Activated naive CD4-positive, alpha-beta T cell treated with anti-CD3 and anti-CD28 coated beads for 36 hours (primary cell): ENCODE measurements around the gene ANK3. TPM values are rescaled to one million over a fixed set of nuclear protein-coding genes. Genes with fewer than 3 reads are reported as not detected.

Experiments
- CTCF ChIA-PET: fragments of 350-600 bp; sonication (Branson Sonifier 250); formaldehyde crosslinking; loops from one replicate; lab custom pipeline; 2021; ENCODE audit warnings: antibody characterized with exemption; lab: Charles Lee
- DNase-seq: peaks from one replicate; pipeline ENCODE4 v3.0.0-alpha.2; 2020
- H3K27ac Mint-ChIP-seq: one replicate; pipeline ENCODE4 v1.8.0; 2021; ENCODE audit warnings: mild to moderate bottlenecking, mixed read lengths
- H3K27me3 Mint-ChIP-seq: one replicate; pipeline ENCODE4 v1.8.0; 2021; ENCODE audit warnings: low read depth, mixed read lengths
- H3K36me3 Mint-ChIP-seq: one replicate; pipeline ENCODE4 v1.8.0; 2021; ENCODE audit warnings: low read depth, mixed read lengths
- H3K4me1 Mint-ChIP-seq: one replicate; pipeline ENCODE4 v1.8.0; 2021; ENCODE audit warnings: low read depth, mixed read lengths
- H3K4me3 Mint-ChIP-seq: one replicate; pipeline ENCODE4 v1.8.0; 2021; ENCODE audit warnings: mild to moderate bottlenecking, moderate library complexity, mixed read lengths
- H3K9me3 Mint-ChIP-seq: one replicate; pipeline ENCODE4 v1.8.0; 2021; ENCODE audit warnings: mixed read lengths
- intact Hi-C: fragments of 100-400 bp; cut with micrococcal nuclease; formaldehyde crosslinking; loops from one replicate; pipeline ENCODE4 v1.15.1; 2023
- total RNA-seq, 2 experiments: library from RNA; stranded (reverse); gene quantifications; one replicate each; pipeline ENCODE4 v1.2.3, GENCODE V29; 2021

Gene ANK3
- total RNA-seq, 2 experiments from 2014 or later, result 11.2 to 13.0 TPM

DNA sequence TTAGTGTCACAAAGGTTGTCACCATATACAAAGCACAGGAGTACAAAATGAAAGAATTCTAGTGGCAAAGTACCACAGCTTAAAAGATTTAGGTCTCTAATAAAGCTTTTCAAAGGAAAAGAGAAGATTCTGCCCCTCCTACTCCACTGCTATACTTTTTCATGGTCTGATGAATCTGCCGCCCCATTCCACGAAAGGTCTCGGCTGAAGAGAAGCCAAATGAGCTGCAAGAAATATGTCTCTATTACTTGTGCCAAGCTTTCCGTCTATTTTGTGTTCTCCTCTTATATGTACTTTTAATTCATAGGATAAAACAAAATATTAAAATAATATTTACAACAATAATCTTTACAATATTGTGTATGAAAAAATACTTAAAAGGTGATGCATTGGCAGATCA, 222.6 kb downstream of the ANK3 start:
- intact Hi-C loops, result no loop called here
- no peak overlapping the region for H3K27ac Mint-ChIP-seq
- CTCF ChIA-PET, result interaction anchor here (0.6 kb wide), 1 partner anchor 481 kb away, joined by 3 read pairs; no protein-coding TSS in a partner anchor
- no peak overlapping the region for H3K4me3 Mint-ChIP-seq
- H3K36me3 Mint-ChIP-seq, result peaks cover 6% of the 10 kb centered on the region
- no peaks in the 10 kb centered on the region for H3K27me3 Mint-ChIP-seq
- H3K4me1 Mint-ChIP-seq, result no peaks in the 10 kb centered on the region
- peaks cover 1% of the 10 kb centered on the region for H3K9me3 Mint-ChIP-seq
- no peak for DNase-seq

DNA sequence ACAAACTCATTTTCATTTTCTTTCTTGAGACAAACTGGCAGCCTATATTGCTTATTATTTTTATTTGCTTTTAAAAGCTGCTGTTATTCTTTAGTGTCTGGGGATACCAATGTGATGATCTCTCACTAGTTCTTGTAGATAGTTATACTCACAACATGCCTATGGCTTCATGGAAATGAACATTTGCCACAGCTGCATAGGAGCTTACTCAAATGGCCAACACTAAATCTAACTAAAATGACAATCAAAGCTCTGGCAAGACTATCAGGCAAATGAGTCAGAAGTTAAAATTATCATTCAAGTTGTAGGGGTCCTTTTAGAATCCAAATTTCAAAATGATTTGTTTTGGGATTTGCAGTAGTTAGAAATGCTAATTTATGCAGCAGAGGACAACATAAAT, 225.9 kb downstream of the ANK3 start:
- DNase-seq, result no peak
- CTCF ChIA-PET, result interaction anchor here (0.7 kb wide), 1 partner anchor 962 kb away, joined by 3 read pairs; no protein-coding TSS in a partner anchor
- Mint-ChIP-seq H3K27ac (no peak overlapping the region), H3K27me3 (no peaks in the 10 kb centered on the region), H3K9me3 (peaks cover 1% of the 10 kb centered on the region), H3K4me1 (no peaks in the 10 kb centered on the region), H3K36me3 (peaks cover 5% of the 10 kb centered on the region), H3K4me3 (no peak overlapping the region)
- intact Hi-C loops, result no loop called here

DNA sequence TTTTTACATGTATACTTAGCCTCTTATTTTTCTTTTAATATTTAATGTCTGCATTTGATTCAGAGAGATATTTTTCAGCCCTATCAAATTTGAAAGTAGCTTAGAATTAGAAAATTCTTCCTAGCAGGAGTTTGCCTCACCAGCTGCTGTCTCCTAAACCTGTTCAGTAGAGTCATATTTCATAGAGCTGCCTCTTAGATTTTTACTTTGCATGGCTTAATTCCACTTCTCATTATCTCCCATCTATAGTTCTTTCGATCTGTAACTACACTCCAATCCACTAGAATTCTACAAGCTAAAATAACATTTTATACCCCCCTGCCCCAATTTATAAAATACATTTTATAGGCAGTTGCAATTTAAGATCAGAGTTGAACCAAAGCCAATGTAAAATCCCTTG, 227.0 kb downstream of the ANK3 start:
- no peak for DNase-seq
- H3K4me1 Mint-ChIP-seq, result no peaks in the 10 kb centered on the region
- H3K36me3 Mint-ChIP-seq, result peaks cover 4% of the 10 kb centered on the region
- no peak overlapping the region for H3K4me3 Mint-ChIP-seq
- no peak overlapping the region for H3K27ac Mint-ChIP-seq
- CTCF ChIA-PET, result no interaction called here
- intact Hi-C loops, result no loop called here
- peaks cover 1% of the 10 kb centered on the region for H3K9me3 Mint-ChIP-seq
- H3K27me3 Mint-ChIP-seq, result no peaks in the 10 kb centered on the region

DNA sequence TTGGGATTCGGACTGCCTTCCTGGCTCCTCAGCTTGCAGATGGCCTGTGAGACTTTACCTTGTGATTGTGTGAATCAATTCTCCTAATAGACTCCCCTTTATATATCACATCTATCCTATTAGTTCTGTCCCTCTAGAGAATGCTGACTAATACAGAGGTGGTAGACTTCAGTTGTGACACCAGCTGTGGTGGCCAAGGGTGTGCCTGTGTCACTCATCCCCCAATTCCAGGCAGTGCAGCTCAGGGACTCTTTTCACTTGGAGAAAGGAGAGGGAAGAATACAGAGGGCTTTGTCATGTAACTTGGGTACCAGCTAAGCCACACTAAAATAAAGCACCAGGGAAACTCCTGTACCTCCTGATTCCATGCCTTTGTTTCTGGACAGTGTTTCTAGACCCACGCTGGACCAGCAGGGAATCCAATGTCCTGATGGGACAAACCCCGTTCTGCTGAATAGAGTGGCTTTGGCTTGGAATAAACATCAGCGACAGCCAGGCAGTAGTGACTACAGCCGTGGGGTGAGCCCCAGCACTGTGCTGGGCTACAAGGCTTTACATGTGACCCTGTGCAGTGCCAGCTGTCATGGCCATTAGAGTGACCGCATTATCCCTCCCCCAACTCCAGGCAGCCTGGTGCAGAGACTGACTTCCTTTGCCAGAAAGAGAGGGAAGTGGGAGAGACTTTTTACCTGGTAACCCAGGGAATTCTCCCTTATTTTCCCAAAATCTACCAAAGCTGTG, 233.6 kb downstream of the ANK3 start:
- Mint-ChIP-seq H3K4me3 (no peak overlapping the region), H3K27ac (no peak overlapping the region), H3K4me1 (no peaks in the 10 kb centered on the region), H3K36me3 (peaks cover 13% of the 10 kb centered on the region), H3K27me3 (no peaks in the 10 kb centered on the region), H3K9me3 (no peaks in the 10 kb centered on the region)
- intact Hi-C loops, result no loop called here
- DNase-seq, result no peak
- CTCF ChIA-PET, result no interaction called here

DNA sequence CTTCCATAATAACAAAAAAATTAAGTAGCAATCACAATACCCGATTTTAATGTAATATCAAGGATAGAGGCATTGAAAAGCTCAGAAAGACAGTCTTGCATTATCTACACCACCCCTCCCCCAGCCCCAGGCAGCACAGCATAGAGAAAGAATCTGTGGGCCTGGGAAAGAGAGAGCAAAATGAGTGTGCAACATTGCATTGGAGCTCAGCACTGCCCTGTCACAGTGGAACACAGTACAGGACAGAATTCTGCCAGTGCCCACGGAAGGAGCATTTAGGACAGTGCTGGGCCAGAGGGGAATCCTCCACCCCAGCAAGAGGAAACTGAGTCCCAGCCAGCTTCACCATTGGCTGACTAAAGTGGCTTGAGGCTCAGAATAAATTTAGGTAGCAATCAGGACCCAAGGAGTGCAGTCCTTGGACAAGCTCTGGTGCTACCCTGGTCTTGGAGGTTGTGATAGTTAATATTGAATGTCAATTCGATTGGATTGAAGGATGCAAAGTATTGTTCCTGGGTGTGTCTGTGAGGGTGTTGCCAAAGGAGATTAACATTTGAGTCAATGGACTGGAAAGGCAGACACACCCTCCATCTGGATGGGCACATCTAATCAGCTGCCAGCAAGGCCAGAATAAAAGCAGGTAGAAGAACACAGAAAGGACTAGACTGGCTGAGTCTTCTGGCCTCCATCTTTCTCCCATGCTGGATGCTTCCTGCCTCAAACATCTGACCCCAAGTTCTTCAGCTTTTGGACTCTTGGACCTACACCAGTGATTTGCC, 234.4 kb downstream of the ANK3 start:
- CTCF ChIA-PET, result no interaction called here
- no peak overlapping the region for H3K4me3 Mint-ChIP-seq
- no peak overlapping the region for H3K27ac Mint-ChIP-seq
- no peaks in the 10 kb centered on the region for H3K9me3 Mint-ChIP-seq
- no peak for DNase-seq
- H3K36me3 Mint-ChIP-seq, result peaks cover 14% of the 10 kb centered on the region
- no peaks in the 10 kb centered on the region for H3K4me1 Mint-ChIP-seq
- intact Hi-C loops, result no loop called here
- no peaks in the 10 kb centered on the region for H3K27me3 Mint-ChIP-seq

DNA sequence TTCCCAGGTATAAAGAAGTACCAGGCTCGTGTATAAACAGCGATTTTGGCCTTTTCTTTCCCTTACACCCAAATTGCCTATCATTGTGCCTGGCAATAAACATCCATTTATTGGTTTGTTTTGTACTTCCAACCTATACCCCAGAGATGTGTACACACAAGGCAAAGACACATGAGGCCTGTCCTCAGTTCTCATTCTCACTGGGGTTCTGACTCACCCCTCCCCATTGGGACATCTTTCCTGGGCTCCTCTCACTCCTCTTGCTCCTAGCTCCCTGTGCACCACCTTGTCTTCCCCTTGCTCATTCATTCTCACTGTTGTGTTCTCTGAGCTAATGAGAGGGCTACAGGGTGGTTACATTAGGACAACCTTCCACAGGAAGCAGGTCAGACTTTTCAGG, 240.7 kb downstream of the ANK3 start:
- Mint-ChIP-seq H3K9me3 (no peaks in the 10 kb centered on the region), H3K36me3 (peaks cover 13% of the 10 kb centered on the region), H3K27ac (no peak overlapping the region), H3K4me1 (no peaks in the 10 kb centered on the region), H3K27me3 (no peaks in the 10 kb centered on the region), H3K4me3 (no peak overlapping the region)
- intact Hi-C loops, result no loop called here
- no peak for DNase-seq
- CTCF ChIA-PET, result no interaction called here

DNA sequence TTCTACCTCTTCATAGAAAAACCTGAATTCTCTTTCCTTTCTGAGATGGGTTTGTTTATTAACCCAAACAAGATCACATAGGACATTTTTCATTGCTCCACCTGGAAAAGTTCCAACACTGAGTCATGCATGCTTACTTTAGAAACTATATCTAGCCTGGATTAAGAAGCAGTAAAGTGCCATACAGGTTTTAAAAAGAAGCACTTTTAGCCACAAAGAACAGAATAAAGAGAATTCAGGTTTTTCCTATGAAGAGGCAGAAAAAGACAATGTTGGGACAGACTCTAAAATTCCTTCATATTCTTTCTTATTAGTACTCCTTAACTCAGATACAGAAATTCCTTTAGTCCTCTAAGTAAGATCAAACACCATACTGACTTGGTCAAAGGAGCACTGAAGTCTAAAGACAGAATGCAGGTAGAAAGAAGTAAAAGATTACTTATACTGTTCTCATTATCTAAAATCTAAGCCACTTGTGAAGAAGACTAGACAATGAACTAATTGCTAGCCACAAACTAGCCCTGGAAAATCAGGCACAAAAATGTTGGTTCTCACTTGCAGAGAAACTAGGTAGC, 241.3 kb downstream of the ANK3 start:
- no peak overlapping the region for H3K27ac Mint-ChIP-seq
- no peak overlapping the region for H3K4me3 Mint-ChIP-seq
- CTCF ChIA-PET, result no interaction called here
- H3K36me3 Mint-ChIP-seq, result peaks cover 12% of the 10 kb centered on the region
- H3K9me3 Mint-ChIP-seq, result no peaks in the 10 kb centered on the region
- intact Hi-C loops, result no loop called here
- H3K4me1 Mint-ChIP-seq, result no peaks in the 10 kb centered on the region
- H3K27me3 Mint-ChIP-seq, result no peaks in the 10 kb centered on the region
- no peak for DNase-seq

DNA sequence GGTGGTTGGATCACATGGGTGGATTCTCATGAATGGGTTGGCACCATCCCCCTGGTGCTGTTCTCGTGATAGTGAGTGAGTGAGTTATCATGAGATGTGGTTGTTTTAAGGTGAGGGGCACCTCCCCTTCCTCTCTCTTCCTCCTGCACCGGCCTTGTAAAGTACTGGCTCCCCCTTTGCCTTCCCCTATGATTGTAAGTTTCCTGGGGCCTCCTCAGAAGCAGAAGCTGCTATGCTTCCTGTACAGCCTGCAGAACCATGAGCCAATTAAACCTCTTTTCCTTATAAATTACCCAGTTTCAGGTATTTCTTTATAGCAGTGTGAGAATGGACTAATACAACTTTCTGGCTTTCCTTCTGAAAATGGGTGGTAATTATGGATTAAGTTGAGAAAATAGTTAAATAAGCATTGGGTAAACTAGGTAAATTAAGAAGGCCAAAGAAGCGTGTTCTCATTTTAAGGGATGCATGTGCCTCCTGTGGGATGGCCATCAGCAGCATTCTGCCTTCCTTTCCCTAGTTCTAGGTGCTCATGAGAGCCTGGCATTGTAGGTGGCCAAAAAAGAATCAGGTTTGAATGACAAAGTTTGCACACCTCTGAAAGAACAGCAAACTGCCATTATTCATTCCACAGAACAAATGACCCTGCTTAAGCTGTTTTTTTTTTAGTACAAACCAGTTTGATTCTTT, 242.0 kb downstream of the ANK3 start:
- DNase-seq, result no peak
- Mint-ChIP-seq H3K27me3 (no peaks in the 10 kb centered on the region), H3K9me3 (no peaks in the 10 kb centered on the region), H3K4me1 (no peaks in the 10 kb centered on the region), H3K4me3 (no peak overlapping the region), H3K36me3 (peaks cover 8% of the 10 kb centered on the region), H3K27ac (no peak overlapping the region)
- intact Hi-C loops, result no loop called here
- CTCF ChIA-PET, result no interaction called here

DNA sequence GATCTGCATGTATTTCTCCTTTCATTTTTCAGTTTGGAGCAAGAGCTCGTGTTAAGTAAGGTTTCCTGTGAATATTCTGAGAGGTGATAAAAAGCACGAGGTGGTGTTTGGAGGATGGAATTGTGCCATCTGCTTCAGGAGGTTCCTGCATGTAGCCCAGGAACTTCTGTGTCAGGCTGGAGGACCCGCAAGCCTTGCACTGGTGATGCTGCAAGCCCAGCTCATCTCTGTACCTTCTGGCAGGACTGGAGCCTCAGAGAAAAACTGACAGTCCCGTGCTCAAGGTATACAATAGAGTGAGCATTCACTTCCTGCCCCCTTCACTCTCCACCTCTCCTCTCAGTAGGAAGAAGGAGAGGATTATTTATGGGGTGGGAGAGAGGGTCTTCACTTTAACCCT, 242.7 kb downstream of the ANK3 start:
- Mint-ChIP-seq H3K36me3 (peaks cover 8% of the 10 kb centered on the region), H3K4me3 (no peak overlapping the region), H3K9me3 (no peaks in the 10 kb centered on the region), H3K27me3 (no peaks in the 10 kb centered on the region), H3K27ac (no peak overlapping the region), H3K4me1 (no peaks in the 10 kb centered on the region)
- CTCF ChIA-PET, result no interaction called here
- DNase-seq, result no peak
- intact Hi-C loops, result no loop called here

DNA sequence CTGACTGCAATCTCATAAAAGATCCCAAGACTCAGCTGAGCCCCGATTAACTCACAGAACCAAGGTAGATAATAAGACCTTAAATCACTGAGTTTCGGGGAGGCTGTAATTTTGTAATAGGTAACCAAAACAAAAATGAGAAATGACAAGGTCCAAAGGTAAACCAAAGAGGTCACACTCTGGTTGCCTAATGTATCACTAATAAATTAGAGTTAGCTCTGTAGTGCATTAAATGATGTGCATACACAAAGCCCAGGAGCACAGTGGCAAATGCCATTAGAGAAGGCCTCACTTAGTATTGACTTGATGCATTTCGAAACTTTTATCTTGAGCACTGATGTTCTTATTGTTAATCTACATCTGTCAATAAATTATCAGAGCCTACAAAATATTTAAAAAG, 245.6 kb downstream of the ANK3 start:
- H3K27ac Mint-ChIP-seq, result no peak overlapping the region
- H3K4me1 Mint-ChIP-seq, result no peaks in the 10 kb centered on the region
- no peaks in the 10 kb centered on the region for H3K9me3 Mint-ChIP-seq
- CTCF ChIA-PET, result interaction anchor here (0.7 kb wide), 1 partner anchor 62 kb away, joined by 3 read pairs; no protein-coding TSS in a partner anchor
- intact Hi-C loops, result no loop called here
- no peaks in the 10 kb centered on the region for H3K36me3 Mint-ChIP-seq
- no peak overlapping the region for H3K4me3 Mint-ChIP-seq
- no peaks in the 10 kb centered on the region for H3K27me3 Mint-ChIP-seq
- no peak for DNase-seq

DNA sequence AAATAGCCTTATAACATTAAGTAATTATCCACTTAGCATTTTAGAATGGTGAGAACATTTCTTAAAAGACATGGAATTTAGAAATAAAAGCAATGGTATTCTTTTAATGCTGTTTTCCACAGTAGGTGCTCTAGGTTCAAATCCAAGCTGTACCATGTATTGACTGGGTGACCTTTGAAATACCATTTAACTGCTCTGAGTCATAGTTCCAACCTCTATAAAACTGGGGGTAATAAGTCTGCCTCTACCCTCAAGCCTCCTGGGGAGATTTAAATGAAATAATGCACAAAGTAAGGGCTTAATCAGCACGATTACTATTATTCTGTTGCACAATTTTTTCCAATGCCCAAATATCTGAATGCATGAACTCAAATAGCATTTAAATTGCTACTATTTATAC, 246.9 kb downstream of the ANK3 start:
- Mint-ChIP-seq H3K36me3 (no peaks in the 10 kb centered on the region), H3K27ac (no peak overlapping the region), H3K27me3 (no peaks in the 10 kb centered on the region), H3K4me3 (no peak overlapping the region), H3K4me1 (no peaks in the 10 kb centered on the region), H3K9me3 (no peaks in the 10 kb centered on the region)
- no peak for DNase-seq
- intact Hi-C loops, result no loop called here
- CTCF ChIA-PET, result no interaction called here

DNA sequence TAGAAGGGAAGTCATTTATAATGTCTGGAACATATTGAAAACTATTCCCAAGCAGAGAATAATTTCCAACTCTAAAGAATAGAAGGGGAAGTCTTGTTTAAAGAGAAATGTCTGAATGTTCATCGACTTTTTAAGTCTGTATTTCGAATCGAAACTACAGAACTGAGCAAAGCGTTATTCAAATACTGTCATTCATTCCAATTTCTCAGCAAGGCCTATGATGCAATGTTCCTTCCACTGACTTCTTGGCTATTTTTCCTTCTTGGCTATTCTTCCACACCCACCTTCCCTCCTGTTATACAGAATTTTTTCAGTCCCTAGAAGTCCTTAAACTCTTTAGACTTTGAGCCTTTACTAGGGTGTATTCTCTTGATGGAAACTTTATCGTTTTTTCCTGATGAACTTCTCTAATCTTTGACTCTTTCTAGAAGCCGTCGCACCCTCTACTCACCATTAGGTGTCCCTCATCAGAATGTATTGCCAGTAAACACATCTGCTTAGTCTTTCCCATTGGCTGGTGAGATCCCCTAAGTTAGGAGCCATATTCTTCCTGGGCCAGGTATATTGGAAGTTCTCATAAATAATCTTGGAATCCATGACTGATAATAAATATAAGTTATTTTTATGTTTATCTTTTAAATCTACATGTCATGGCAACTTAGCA, 247.6 kb downstream of the ANK3 start:
- H3K27ac Mint-ChIP-seq, result no peak overlapping the region
- no peaks in the 10 kb centered on the region for H3K27me3 Mint-ChIP-seq
- no peak for DNase-seq
- no peaks in the 10 kb centered on the region for H3K4me1 Mint-ChIP-seq
- intact Hi-C loops, result no loop called here
- H3K4me3 Mint-ChIP-seq, result no peak overlapping the region
- no peaks in the 10 kb centered on the region for H3K36me3 Mint-ChIP-seq
- CTCF ChIA-PET, result no interaction called here
- H3K9me3 Mint-ChIP-seq, result no peaks in the 10 kb centered on the region
